ENCODE measurements around the gene COL18A1.

COL18A1 gene

DNA sequence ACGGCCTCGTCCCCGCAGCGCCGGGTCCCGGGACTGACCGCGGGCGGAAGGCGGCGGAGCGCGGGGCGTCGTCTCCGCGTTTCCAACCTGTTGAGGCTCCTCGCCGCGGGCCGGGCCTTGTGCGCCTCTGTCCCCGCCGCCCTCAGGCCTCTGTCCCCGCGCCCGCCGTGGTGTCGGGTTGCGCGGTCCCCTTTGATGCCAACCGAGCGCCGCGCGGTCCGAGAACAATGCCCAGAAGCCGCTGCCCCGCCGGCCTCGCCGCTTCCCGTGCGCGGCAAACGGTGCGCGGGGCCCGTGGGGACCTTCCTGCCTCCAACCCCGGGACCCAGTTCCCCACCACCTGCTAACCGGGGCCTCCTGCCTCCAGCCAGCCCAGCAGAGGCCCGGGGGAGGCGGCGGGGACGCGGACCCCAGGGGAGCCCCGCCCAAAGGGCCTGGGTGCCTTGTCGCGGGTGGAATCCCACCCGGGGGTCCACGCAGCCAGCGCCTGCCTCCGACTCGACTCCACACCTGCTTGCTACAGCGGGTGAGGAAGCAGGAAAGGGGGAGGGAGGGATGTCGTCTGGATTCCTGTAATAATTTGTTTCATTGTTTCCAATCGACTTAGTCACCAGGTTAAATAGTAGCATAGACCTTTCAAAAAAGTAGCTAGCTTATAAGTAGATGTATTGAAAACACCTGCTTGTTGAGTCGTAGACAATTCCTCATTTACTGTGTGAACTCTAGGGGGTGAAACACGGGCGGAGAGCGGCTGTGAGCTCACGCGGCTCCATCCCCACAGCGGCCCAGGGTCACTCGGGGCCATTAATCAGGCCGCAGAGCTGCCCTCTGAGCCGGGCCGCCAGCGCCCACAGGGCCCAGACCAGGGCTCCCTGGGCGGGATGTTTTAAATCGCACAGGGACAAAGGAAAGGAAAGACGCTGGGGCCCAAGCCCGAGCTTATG is 1.1 kb downstream of the COL18A1 start:
- Histone ChIP-seq H3K9ac (ENCODE audit: low read length) (no peak overlapping the region), H3K79me2 (ENCODE audit: low read length) (no peaks in the 10 kb centered on the region), H3K9me3 (ENCODE audit: insufficient read depth, low read length) (no peaks in the 10 kb centered on the region), H3K27ac (ENCODE audit: low read length) (no peak overlapping the region), H3K4me3 (ENCODE audit: low read length) (no peak overlapping the region), H4K20me1 (ENCODE audit: insufficient read depth, low read length) (no peaks in the 10 kb centered on the region), H3K36me3 (replicated peaks; ENCODE audit: low read depth, low read length) (no peaks in the 10 kb centered on the region), H3K27me3 (ENCODE audit: low read depth, low read length) (no peaks in the 10 kb centered on the region), H3K4me1 (ENCODE audit: low read length) (no peaks in the 10 kb centered on the region), H3K4me2 (ENCODE audit: low read length) (no peak overlapping the region), H2AFZ (ENCODE audit: low read depth, low read length) (no peak overlapping the region)
- TF ChIP-seq CTCF (IDR thresholded peaks at IDR 0.05; ENCODE audit: low read depth, low read length): no peak
- no peak for TF ChIP-seq EZH2phosphoT487 (IDR thresholded peaks at IDR 0.05; ENCODE audit: low read depth)

GRCh38 chr21:45406801-45407628 is 2.0 kb downstream of the COL18A1 start:
- no peak overlapping the region for H3K9ac ChIP-seq (ENCODE audit: low read length)
- H3K4me1 ChIP-seq (ENCODE audit: low read length): no peaks in the 10 kb centered on the region
- no peaks in the 10 kb centered on the region for H3K27me3 ChIP-seq (ENCODE audit: low read depth, low read length)
- no peak for TF ChIP-seq CTCF (IDR thresholded peaks at IDR 0.05; ENCODE audit: low read depth, low read length)
- TF ChIP-seq EZH2phosphoT487 (IDR thresholded peaks at IDR 0.05; ENCODE audit: low read depth): no peak
- H3K4me3 ChIP-seq (ENCODE audit: low read length): no peak overlapping the region
- no peaks in the 10 kb centered on the region for H3K9me3 ChIP-seq (ENCODE audit: insufficient read depth, low read length)
- no peak overlapping the region for H3K4me2 ChIP-seq (ENCODE audit: low read length)
- no peaks in the 10 kb centered on the region for H3K79me2 ChIP-seq (ENCODE audit: low read length)
- no peaks in the 10 kb centered on the region for H3K36me3 ChIP-seq (replicated peaks; ENCODE audit: low read depth, low read length)
- H3K27ac ChIP-seq (ENCODE audit: low read length): no peak overlapping the region
- no peak overlapping the region for H2AFZ ChIP-seq (ENCODE audit: low read depth, low read length)
- H4K20me1 ChIP-seq (ENCODE audit: insufficient read depth, low read length): no peaks in the 10 kb centered on the region

DNA sequence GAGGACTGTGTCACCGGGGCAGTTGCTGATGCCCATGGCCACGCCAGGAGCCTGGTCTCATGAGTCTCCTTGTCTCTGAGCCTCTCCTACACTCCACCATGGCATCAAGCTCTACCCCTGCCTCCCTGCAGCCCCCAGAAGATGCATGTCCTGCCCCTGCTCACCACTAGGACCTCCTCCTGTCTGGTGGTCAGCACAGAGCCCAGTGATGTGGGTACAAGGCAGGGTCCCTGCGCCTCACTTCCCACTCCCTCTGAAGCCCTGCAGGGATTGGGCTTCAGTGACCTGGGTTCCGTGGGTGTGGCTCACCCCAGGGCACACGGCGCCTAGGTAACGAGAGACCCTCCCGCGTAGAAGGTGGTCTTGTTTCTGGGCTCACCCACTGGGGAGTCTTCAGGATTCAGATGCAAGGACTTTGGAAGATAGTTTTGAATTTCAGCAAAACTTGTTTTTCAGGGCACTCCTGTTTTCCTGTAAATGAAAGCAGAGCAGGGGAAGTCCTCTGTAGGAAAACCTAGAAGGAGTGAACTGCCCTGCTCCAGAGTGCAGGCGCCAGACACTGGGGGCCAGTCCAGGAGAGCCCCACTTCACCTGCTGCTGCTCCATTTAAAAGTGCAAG is 2.8 kb downstream of the COL18A1 start:
- Histone ChIP-seq H3K36me3 (replicated peaks; ENCODE audit: low read depth, low read length) (no peaks in the 10 kb centered on the region), H4K20me1 (ENCODE audit: insufficient read depth, low read length) (no peaks in the 10 kb centered on the region), H3K27ac (ENCODE audit: low read length) (no peak overlapping the region), H3K4me2 (ENCODE audit: low read length) (no peak overlapping the region), H2AFZ (ENCODE audit: low read depth, low read length) (no peak overlapping the region), H3K27me3 (ENCODE audit: low read depth, low read length) (no peaks in the 10 kb centered on the region), H3K9me3 (ENCODE audit: insufficient read depth, low read length) (no peaks in the 10 kb centered on the region), H3K4me3 (ENCODE audit: low read length) (no peak overlapping the region), H3K4me1 (ENCODE audit: low read length) (no peaks in the 10 kb centered on the region), H3K9ac (ENCODE audit: low read length) (no peak overlapping the region), H3K79me2 (ENCODE audit: low read length) (no peaks in the 10 kb centered on the region)
- no peak for TF ChIP-seq CTCF (IDR thresholded peaks at IDR 0.05; ENCODE audit: low read depth, low read length)
- no peak for TF ChIP-seq EZH2phosphoT487 (IDR thresholded peaks at IDR 0.05; ENCODE audit: low read depth)

All from OCI-LY3 (cell line).